H9 (cell line): Measurements from ENCODE around the gene AMOTL1. TPM values are rescaled to one million over a fixed set of nuclear protein-coding genes. Genes with fewer than 3 reads are reported as not detected.

Source experiments
- DNase-seq: peaks from one replicate; pipeline ENCODE4 v3.0.0-alpha.2; 2017
- H2AFZ ChIP-seq: one replicate; pipeline ENCODE4 v1.6.1; 2013; ENCODE audit warnings: mild to moderate bottlenecking, low read length, control low read depth, moderate library complexity
- H2AK5ac ChIP-seq: 2 replicates; pipeline ENCODE4 v1.6.1; 2013; ENCODE audit warnings: low read length, control low read depth, mixed read lengths; ENCODE audit not compliant: insufficient read length
- H2BK120ac ChIP-seq: one replicate; pipeline ENCODE4 v1.6.1; 2013; ENCODE audit warnings: low read depth, mild to moderate bottlenecking, low read length, control low read depth, inconsistent platforms; ENCODE audit not compliant: poor library complexity, severe bottlenecking
- H2BK12ac ChIP-seq: 2 replicates; pipeline ENCODE4 v1.6.1; 2013; ENCODE audit warnings: low read length, control low read depth, mixed read lengths, low read depth; ENCODE audit not compliant: insufficient read length
- H2BK15ac ChIP-seq: 2 replicates; pipeline ENCODE4 v1.6.1; 2013; ENCODE audit warnings: low read depth, low read length, control low read depth
- H2BK20ac ChIP-seq: one replicate; pipeline ENCODE4 v1.6.1; 2013; ENCODE audit warnings: low read depth, mild to moderate bottlenecking, low read length, control low read depth, inconsistent platforms; ENCODE audit not compliant: poor library complexity, severe bottlenecking
- H2BK5ac ChIP-seq: 2 replicates; pipeline ENCODE4 v1.6.1; 2013; ENCODE audit warnings: low read length, control low read depth, mixed read lengths; ENCODE audit not compliant: insufficient read length
- H3K14ac ChIP-seq: 2 replicates; pipeline ENCODE4 v1.6.1; 2013; ENCODE audit warnings: low read length, control low read depth; ENCODE audit not compliant: insufficient read depth
- H3K18ac ChIP-seq: 2 replicates; pipeline ENCODE4 v1.6.1; 2013; ENCODE audit warnings: low read depth, mild to moderate bottlenecking, mixed read lengths, low read length, control low read depth; ENCODE audit not compliant: insufficient read length
- H3K23ac ChIP-seq: 2 replicates; pipeline ENCODE4 v1.6.1; 2013; ENCODE audit warnings: low read length, control low read depth, mixed read lengths, low read depth; ENCODE audit not compliant: insufficient read length
- H3K23me2 ChIP-seq: 2 replicates; pipeline ENCODE4 v1.6.1; 2013; ENCODE audit warnings: low read depth, mild to moderate bottlenecking, mixed read lengths, low read length, control low read depth; ENCODE audit not compliant: insufficient read length, poor library complexity, severe bottlenecking
- H3K27ac ChIP-seq: 2 replicates; pipeline ENCODE4 v1.5.1; 2013; ENCODE audit warnings: low read length, control low read depth, mixed read lengths, low read depth; ENCODE audit not compliant: insufficient read length
- H3K27me3 ChIP-seq: 2 replicates; pipeline ENCODE4 v1.6.1; 2013; ENCODE audit warnings: low read length, control low read depth, inconsistent platforms; ENCODE audit not compliant: insufficient read depth
- H3K4ac ChIP-seq: 2 replicates; pipeline ENCODE4 v1.6.1; 2013; ENCODE audit warnings: low read depth, mild to moderate bottlenecking, control low read depth, inconsistent platforms, low read length, moderate library complexity
- H3K4me1 ChIP-seq: 2 replicates; pipeline ENCODE4 v1.6.1; 2013; ENCODE audit warnings: low read length, control low read depth, inconsistent platforms; ENCODE audit not compliant: insufficient read depth
- H3K4me2 ChIP-seq: 2 replicates; pipeline ENCODE4 v1.6.1; 2013; ENCODE audit warnings: low read length, control low read depth, mixed read lengths; ENCODE audit not compliant: insufficient read length, insufficient read depth
- H3K56ac ChIP-seq: 2 replicates; pipeline ENCODE4 v1.6.1; 2013; ENCODE audit warnings: low read depth, mild to moderate bottlenecking, mixed read lengths, low read length, control low read depth; ENCODE audit not compliant: insufficient read length
- H3K79me1 ChIP-seq: 2 replicates; pipeline ENCODE4 v1.6.1; 2013; ENCODE audit warnings: low read depth, mild to moderate bottlenecking, moderate library complexity, low read length, control low read depth, inconsistent platforms; ENCODE audit not compliant: insufficient read depth, poor library complexity, severe bottlenecking
- H3K79me2 ChIP-seq: 2 replicates; pipeline ENCODE4 v1.6.1; 2013; ENCODE audit warnings: low read length, control low read depth, inconsistent platforms; ENCODE audit not compliant: insufficient read depth
- H3K9ac ChIP-seq: 2 replicates; pipeline ENCODE4 v1.6.1; 2013; ENCODE audit warnings: low read length, control low read depth, mixed read lengths; ENCODE audit not compliant: insufficient read length; ENCODE audit errors: extremely low read depth
- H3K9me3 ChIP-seq: one replicate; pipeline ENCODE4 v1.6.1; 2013; ENCODE audit warnings: low read depth, low read length, inconsistent platforms; ENCODE audit not compliant: control insufficient read depth
- H3T11ph ChIP-seq: one replicate; pipeline ENCODE4 v1.6.1; 2013; ENCODE audit warnings: mild to moderate bottlenecking, low read length, control low read depth, inconsistent platforms
- H4K20me1 ChIP-seq: one replicate; pipeline ENCODE4 v1.6.1; 2013; ENCODE audit not compliant: control insufficient read depth, insufficient read length, insufficient read depth
- H4K5ac ChIP-seq: 2 replicates; pipeline ENCODE4 v1.6.1; 2013; ENCODE audit warnings: low read depth, mild to moderate bottlenecking, mixed read lengths, low read length, control low read depth; ENCODE audit not compliant: insufficient read length
- H4K8ac ChIP-seq: replicated peaks from 2 replicates; pipeline ENCODE4 v1.6.1; 2013; ENCODE audit warnings: low read length, control low read depth, mixed read lengths, low read depth; ENCODE audit not compliant: insufficient read length
- H4K91ac ChIP-seq: 2 replicates; pipeline ENCODE4 v1.6.1; 2013; ENCODE audit warnings: low read depth, mild to moderate bottlenecking, moderate library complexity, mixed read lengths, low read length, control low read depth; ENCODE audit not compliant: insufficient read length
- H3K27ac Mint-ChIP-seq, 3 experiments: 2 replicates in 2 of 3; 3 replicates in 1 of 3; pipeline ENCODE4 v1.8.0; 2020 to 2021; ENCODE audit warnings: mixed read lengths in 3 of 3, mild to moderate bottlenecking in 1 of 3, moderate library complexity in 1 of 3
- H3K27me3 Mint-ChIP-seq: 2 replicates; pipeline ENCODE4 v1.8.0; 2021; ENCODE audit warnings: low read depth, mild to moderate bottlenecking, moderate library complexity, mixed read lengths
- H3K36me3 Mint-ChIP-seq, 3 experiments: 2 replicates in 2 of 3; 3 replicates in 1 of 3; pipeline ENCODE4 v1.8.0; 2020 to 2021; ENCODE audit warnings: low read depth in 3 of 3, mixed read lengths in 3 of 3; ENCODE audit not compliant: insufficient read depth in 1 of 3
- H3K4me1 Mint-ChIP-seq, 2 experiments: 2 replicates each; pipeline ENCODE4 v1.8.0; 2020; ENCODE audit warnings: mixed read lengths in 2 of 2
- H3K4me3 Mint-ChIP-seq, 2 experiments: 2 replicates in 1 of 2; 3 replicates in 1 of 2; pipeline ENCODE4 v1.8.0; 2020 to 2021; ENCODE audit warnings: mild to moderate bottlenecking in 2 of 2, mixed read lengths in 2 of 2, moderate library complexity in 1 of 2
- H3K9me3 Mint-ChIP-seq, 2 experiments: 2 replicates in 1 of 2; 3 replicates in 1 of 2; pipeline ENCODE4 v1.8.0; 2020; ENCODE audit warnings: mild to moderate bottlenecking in 2 of 2, mixed read lengths in 2 of 2, moderate library complexity in 1 of 2
- WGBS: extraction: QIAGEN DNeasy Blood & Tissue Kit; methylation state at CpG from one replicate; pipeline ENCODE4 v1.1.7; 2013; ENCODE audit warnings: missing lambda C conversion rate, low lambda C conversion rate, mixed read lengths; ENCODE audit not compliant: insufficient read length; ENCODE audit errors: extremely low coverage; 5-methylcytosine and 5-hydroxymethylcytosine counted together
- total RNA-seq: library from RNA; stranded (reverse); gene quantifications from 2 replicates; pipeline ENCODE4 v1.2.1, GENCODE V29; 2021
- TF ChIP-seq, protein P1 (sequence below): fragments of 200-600 bp; sonication (generic); conservative IDR thresholded peaks from 3 replicates; pipeline ENCODE4 v1.8.0; 2021; ENCODE audit warnings: antibody characterized with exemption, mild to moderate bottlenecking

AMOTL1 gene
- total RNA-seq, 1 experiment from 2014 or later = 18.5 TPM

DNA sequence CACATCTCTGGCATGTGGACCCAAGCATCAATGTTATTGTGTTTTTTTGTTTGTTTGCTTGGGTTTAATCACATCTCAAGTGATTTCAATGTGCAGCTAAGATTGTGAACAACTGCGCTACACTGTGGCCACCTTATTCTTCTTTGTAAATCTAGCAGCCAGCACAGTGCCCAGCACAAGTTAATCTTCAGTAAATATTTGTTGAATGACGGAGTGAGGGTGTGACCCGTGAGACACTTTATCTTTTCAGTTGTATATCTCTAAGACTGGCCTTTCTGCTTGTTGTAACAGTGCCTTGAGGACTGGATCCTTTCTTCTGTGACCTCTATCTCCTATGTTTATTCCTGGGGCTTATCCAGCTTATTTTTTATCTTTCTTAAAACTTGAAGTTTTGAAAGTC, 21.4 kb upstream of the AMOTL1 start:
- H3K79me2 ChIP-seq = no peaks in the 10 kb centered on the region
- no peak overlapping the region for H3K56ac ChIP-seq
- no peaks in the 10 kb centered on the region for H3K23me2 ChIP-seq
- H3T11ph ChIP-seq = no peak overlapping the region
- no peak overlapping the region for H2BK5ac ChIP-seq
- H3K4me2 ChIP-seq = no peak overlapping the region
- no peak overlapping the region for H2BK120ac ChIP-seq
- H4K8ac ChIP-seq = no peak overlapping the region
- Mint-ChIP-seq H3K27ac (no peak overlapping the region), H3K9me3 (no peaks in the 10 kb centered on the region; a peak in 1 of 5 replicates), H3K36me3 (no peaks in the 10 kb centered on the region; a peak in 1 of 7 replicates), H3K4me1 (peaks cover 3 to 9% of the 10 kb centered on the region in 2 experiments), H3K4me3 (no peak overlapping the region), H3K27me3 (peaks cover 14% of the 10 kb centered on the region)
- no peak overlapping the region for H2AFZ ChIP-seq
- H2BK20ac ChIP-seq = no peak overlapping the region
- H3K79me1 ChIP-seq = no peaks in the 10 kb centered on the region
- H4K91ac ChIP-seq = no peak overlapping the region
- no peak overlapping the region for H3K27ac ChIP-seq
- no peak overlapping the region for H4K5ac ChIP-seq
- H4K20me1 ChIP-seq = no peaks in the 10 kb centered on the region
- no peak overlapping the region for H3K4ac ChIP-seq
- TF ChIP-seq, protein P1, sequence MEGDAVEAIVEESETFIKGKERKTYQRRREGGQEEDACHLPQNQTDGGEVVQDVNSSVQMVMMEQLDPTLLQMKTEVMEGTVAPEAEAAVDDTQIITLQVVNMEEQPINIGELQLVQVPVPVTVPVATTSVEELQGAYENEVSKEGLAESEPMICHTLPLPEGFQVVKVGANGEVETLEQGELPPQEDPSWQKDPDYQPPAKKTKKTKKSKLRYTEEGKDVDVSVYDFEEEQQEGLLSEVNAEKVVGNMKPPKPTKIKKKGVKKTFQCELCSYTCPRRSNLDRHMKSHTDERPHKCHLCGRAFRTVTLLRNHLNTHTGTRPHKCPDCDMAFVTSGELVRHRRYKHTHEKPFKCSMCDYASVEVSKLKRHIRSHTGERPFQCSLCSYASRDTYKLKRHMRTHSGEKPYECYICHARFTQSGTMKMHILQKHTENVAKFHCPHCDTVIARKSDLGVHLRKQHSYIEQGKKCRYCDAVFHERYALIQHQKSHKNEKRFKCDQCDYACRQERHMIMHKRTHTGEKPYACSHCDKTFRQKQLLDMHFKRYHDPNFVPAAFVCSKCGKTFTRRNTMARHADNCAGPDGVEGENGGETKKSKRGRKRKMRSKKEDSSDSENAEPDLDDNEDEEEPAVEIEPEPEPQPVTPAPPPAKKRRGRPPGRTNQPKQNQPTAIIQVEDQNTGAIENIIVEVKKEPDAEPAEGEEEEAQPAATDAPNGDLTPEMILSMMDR = no peak
- H3K27me3 ChIP-seq = no peaks in the 10 kb centered on the region; the same call in 1 of the 2 replicates
- no peak overlapping the region for H2BK15ac ChIP-seq
- no peak for DNase-seq
- no peak overlapping the region for H3K18ac ChIP-seq
- no peak overlapping the region for H2BK12ac ChIP-seq
- H3K4me1 ChIP-seq = no peaks in the 10 kb centered on the region; the same call in 1 of the 2 replicates
- no peaks in the 10 kb centered on the region for H3K9me3 ChIP-seq
- no peak overlapping the region for H3K9ac ChIP-seq
- no peak overlapping the region for H2AK5ac ChIP-seq
- no peak overlapping the region for H3K23ac ChIP-seq
- H3K14ac ChIP-seq = no peak overlapping the region
- WGBS = no CpG with 5 or more reads among the region's 3 CpGs
